Measurements from ENCODE around the gene SLC22A23.

GRCh38 chr6:3376064-3376463 is 80.8 kb downstream of the SLC22A23 start:
- no peak for TF ChIP-seq MXD4 (CRISPR knock-in tag; IDR thresholded peaks at IDR 0.05; ENCODE audit: borderline replicate concordance)
- TF ChIP-seq, protein P1, sequence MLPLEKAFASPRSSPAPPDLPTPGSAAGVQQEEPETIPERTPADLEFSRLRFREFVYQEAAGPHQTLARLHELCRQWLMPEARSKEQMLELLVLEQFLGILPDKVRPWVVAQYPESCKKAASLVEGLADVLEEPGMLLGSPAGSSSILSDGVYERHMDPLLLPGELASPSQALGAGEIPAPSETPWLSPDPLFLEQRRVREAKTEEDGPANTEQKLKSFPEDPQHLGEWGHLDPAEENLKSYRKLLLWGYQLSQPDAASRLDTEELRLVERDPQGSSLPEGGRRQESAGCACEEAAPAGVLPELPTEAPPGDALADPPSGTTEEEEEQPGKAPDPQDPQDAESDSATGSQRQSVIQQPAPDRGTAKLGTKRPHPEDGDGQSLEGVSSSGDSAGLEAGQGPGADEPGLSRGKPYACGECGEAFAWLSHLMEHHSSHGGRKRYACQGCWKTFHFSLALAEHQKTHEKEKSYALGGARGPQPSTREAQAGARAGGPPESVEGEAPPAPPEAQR (CRISPR knock-in tag; IDR thresholded peaks at IDR 0.05) = no peak
- TF ChIP-seq, protein P2, sequence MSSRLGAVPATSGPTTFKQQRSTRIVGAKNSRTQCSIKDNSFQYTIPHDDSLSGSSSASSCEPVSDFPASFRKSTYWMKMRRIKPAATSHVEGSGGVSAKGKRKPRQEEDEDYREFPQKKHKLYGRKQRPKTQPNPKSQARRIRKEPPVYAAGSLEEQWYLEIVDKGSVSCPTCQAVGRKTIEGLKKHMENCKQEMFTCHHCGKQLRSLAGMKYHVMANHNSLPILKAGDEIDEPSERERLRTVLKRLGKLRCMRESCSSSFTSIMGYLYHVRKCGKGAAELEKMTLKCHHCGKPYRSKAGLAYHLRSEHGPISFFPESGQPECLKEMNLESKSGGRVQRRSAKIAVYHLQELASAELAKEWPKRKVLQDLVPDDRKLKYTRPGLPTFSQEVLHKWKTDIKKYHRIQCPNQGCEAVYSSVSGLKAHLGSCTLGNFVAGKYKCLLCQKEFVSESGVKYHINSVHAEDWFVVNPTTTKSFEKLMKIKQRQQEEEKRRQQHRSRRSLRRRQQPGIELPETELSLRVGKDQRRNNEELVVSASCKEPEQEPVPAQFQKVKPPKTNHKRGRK (CRISPR knock-in tag; IDR thresholded peaks at IDR 0.05; ENCODE audit: borderline replicate concordance) = no peak
- no peak for TF ChIP-seq KAT7 (CRISPR knock-in tag; IDR thresholded peaks at IDR 0.05; ENCODE audit: borderline replicate concordance)
- no peak for TF ChIP-seq FOXP1 (CRISPR knock-in tag; IDR thresholded peaks at IDR 0.05; ENCODE audit: borderline replicate concordance)
- TF ChIP-seq, protein P3, sequence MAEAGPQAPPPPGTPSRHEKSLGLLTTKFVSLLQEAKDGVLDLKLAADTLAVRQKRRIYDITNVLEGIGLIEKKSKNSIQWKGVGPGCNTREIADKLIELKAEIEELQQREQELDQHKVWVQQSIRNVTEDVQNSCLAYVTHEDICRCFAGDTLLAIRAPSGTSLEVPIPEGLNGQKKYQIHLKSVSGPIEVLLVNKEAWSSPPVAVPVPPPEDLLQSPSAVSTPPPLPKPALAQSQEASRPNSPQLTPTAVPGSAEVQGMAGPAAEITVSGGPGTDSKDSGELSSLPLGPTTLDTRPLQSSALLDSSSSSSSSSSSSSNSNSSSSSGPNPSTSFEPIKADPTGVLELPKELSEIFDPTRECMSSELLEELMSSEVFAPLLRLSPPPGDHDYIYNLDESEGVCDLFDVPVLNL (CRISPR knock-in tag; IDR thresholded peaks at IDR 0.05; ENCODE audit: borderline replicate concordance, low read depth) = no peak
- no peak for TF ChIP-seq ZNF138 (CRISPR knock-in tag; conservative IDR thresholded peaks at IDR 0.05)
- no peak for TF ChIP-seq CTCF (IDR thresholded peaks at IDR 0.05)
- TF ChIP-seq ATF3 (CRISPR knock-in tag; conservative IDR thresholded peaks at IDR 0.05) = no peak
- no peak for TF ChIP-seq E2F1 (CRISPR knock-in tag; IDR thresholded peaks at IDR 0.05)
- no peak for TF ChIP-seq ZNF219 (CRISPR knock-in tag; IDR thresholded peaks at IDR 0.05; ENCODE audit: borderline replicate concordance)
